ENCODE measurements around the gene ELP1. TPM values are rescaled to one million over a fixed set of nuclear protein-coding genes. Genes with fewer than 3 reads are reported as not detected.

ELP1 gene
- polyA plus RNA-seq, 1 donor (not counting 4 experiments of a cell fraction or from before 2014, with no cell fraction given) = 49.6 TPM

GRCh38 chr9:108876425-108876824 is 57.5 kb downstream of the ELP1 start:
- Histone ChIP-seq H4K20me1 (ENCODE audit: control insufficient read depth, extremely low read depth, insufficient read depth, low read length) (no peaks in the 10 kb centered on the region), H3K4me3 (ENCODE audit: control insufficient read depth in 2 of 3, extremely low read depth in 1 of 3, insufficient read depth in 2 of 3, low read depth in 1 of 3, low read length in 3 of 3) (no peak overlapping the region), H3K4me1 (ENCODE audit: control insufficient read depth, extremely low read depth, insufficient read depth, low read length) (no peaks in the 10 kb centered on the region), H2AFZ (ENCODE audit: control insufficient read depth, low read length) (no peak overlapping the region), H3K9me1 (ENCODE audit: control insufficient read depth, extremely low read depth, insufficient read depth, low read length) (no peaks in the 10 kb centered on the region), H3K9ac (ENCODE audit: control insufficient read depth, extremely low read depth, insufficient read depth, low read length) (no peak overlapping the region), H3K9me3 (ENCODE audit: control insufficient read depth, low read depth, low read length) (no peaks in the 10 kb centered on the region), H3K36me3 (ENCODE audit: control insufficient read depth in 2 of 2, extremely low read depth in 1 of 2, insufficient read depth in 2 of 2, low read length in 2 of 2) (peaks cover 20 to 35% of the 10 kb centered on the region in 2 experiments), H3K4me2 (ENCODE audit: control insufficient read depth, extremely low read depth, insufficient read depth, low read depth, low read length) (no peak overlapping the region), H3K27ac (ENCODE audit: control insufficient read depth, insufficient read depth, low read length) (no peak overlapping the region), H3K27me3 (ENCODE audit: control insufficient read depth, extremely low read depth, insufficient read depth, low read length) (no peaks in the 10 kb centered on the region), H3K79me2 (ENCODE audit: control insufficient read depth, insufficient read depth, low read length) (no peaks in the 10 kb centered on the region)
- no peak for FAIRE-seq
- dilution Hi-C loops (cut with MboI; ENCODE audit: extremely low pct_ligation_motif_present, low sequenced_read_pairs) = no loop called here
- DNase-seq (ENCODE audit: low read depth, low spot score) = no peak
- TF ChIP-seq CTCF (optimal IDR thresholded peaks at IDR 0.05 in 1 of 3, IDR thresholded peaks at IDR 0.05 in 1 of 3, conservative IDR thresholded peaks at IDR 0.05 in 1 of 3; ENCODE audit: extremely low read depth in 1 of 3, insufficient read depth in 2 of 3, low read length in 3 of 3) (no peak), EZH2 (IDR thresholded peaks at IDR 0.05; ENCODE audit: low read length) (no peak)

- dilution Hi-C loops (cut with MboI; ENCODE audit: extremely low pct_ligation_motif_present, low sequenced_read_pairs) = no loop called here
- H3K9ac ChIP-seq (ENCODE audit: control insufficient read depth, extremely low read depth, insufficient read depth, low read length) = no peak overlapping the region
- no peaks in the 10 kb centered on the region for H4K20me1 ChIP-seq (ENCODE audit: control insufficient read depth, extremely low read depth, insufficient read depth, low read length)
- H3K4me3 ChIP-seq (ENCODE audit: control insufficient read depth in 2 of 3, extremely low read depth in 1 of 3, insufficient read depth in 2 of 3, low read depth in 1 of 3, low read length in 3 of 3) = no peak overlapping the region
- H3K9me1 ChIP-seq (ENCODE audit: control insufficient read depth, extremely low read depth, insufficient read depth, low read length) = no peaks in the 10 kb centered on the region
- H3K4me2 ChIP-seq (ENCODE audit: control insufficient read depth, extremely low read depth, insufficient read depth, low read depth, low read length) = no peak overlapping the region
- no peak overlapping the region for H3K27ac ChIP-seq (ENCODE audit: control insufficient read depth, insufficient read depth, low read length)
- H2AFZ ChIP-seq (ENCODE audit: control insufficient read depth, low read length) = no peak overlapping the region
- DNase-seq (ENCODE audit: low read depth, low spot score) (no peak), FAIRE-seq (no peak)
- peaks cover 6% of the 10 kb centered on the region for H3K4me1 ChIP-seq (ENCODE audit: control insufficient read depth, extremely low read depth, insufficient read depth, low read length)
- no peaks in the 10 kb centered on the region for H3K27me3 ChIP-seq (ENCODE audit: control insufficient read depth, extremely low read depth, insufficient read depth, low read length)
- no peaks in the 10 kb centered on the region for H3K79me2 ChIP-seq (ENCODE audit: control insufficient read depth, insufficient read depth, low read length)
- peaks cover 17 to 30% of the 10 kb centered on the region in 2 experiments for H3K36me3 ChIP-seq (ENCODE audit: control insufficient read depth in 2 of 2, extremely low read depth in 1 of 2, insufficient read depth in 2 of 2, low read length in 2 of 2)
- no peak for TF ChIP-seq EZH2 (IDR thresholded peaks at IDR 0.05; ENCODE audit: low read length)
- TF ChIP-seq CTCF (optimal IDR thresholded peaks at IDR 0.05 in 1 of 3, IDR thresholded peaks at IDR 0.05 in 1 of 3, conservative IDR thresholded peaks at IDR 0.05 in 1 of 3; ENCODE audit: extremely low read depth in 1 of 3, insufficient read depth in 2 of 3, low read length in 3 of 3) = no peak
- no peaks in the 10 kb centered on the region for H3K9me3 ChIP-seq (ENCODE audit: control insufficient read depth, low read depth, low read length)
These were observed 59.7 kb downstream of the ELP1 start for GRCh38 chr9:108874058-108874788.
